Fibroblast of lung (primary cell): ENCODE measurements around the gene PBX4. TPM values are rescaled to one million over a fixed set of nuclear protein-coding genes. Genes with fewer than 3 reads are reported as not detected.

Experiments used
- DNase-seq, 2 donors: peaks; one replicate each; pipeline versions ENCODE4 v3.0.0 to v3.0.0-alpha.2; 2010; ENCODE audit warnings: low read depth in 2 of 2
- H2AFZ ChIP-seq: 2 replicates; pipeline ENCODE4 v1.5.1; 2012; ENCODE audit warnings: low read length, control low read depth, inconsistent platforms
- H3K27ac ChIP-seq: 2 replicates; pipeline ENCODE4 v1.5.1; 2011; ENCODE audit warnings: low read length, control low read depth; ENCODE audit not compliant: insufficient read depth
- H3K27me3 ChIP-seq: 2 replicates; pipeline ENCODE4 v1.5.1; 2011; ENCODE audit warnings: mild to moderate bottlenecking, low read length; ENCODE audit not compliant: control insufficient read depth, insufficient read depth
- H3K36me3 ChIP-seq: 2 replicates; pipeline ENCODE4 v1.5.1; 2011; ENCODE audit warnings: low read length; ENCODE audit not compliant: control insufficient read depth, insufficient read depth
- H3K4me1 ChIP-seq: 2 replicates; pipeline ENCODE4 v1.5.1; 2011; ENCODE audit warnings: low read length; ENCODE audit not compliant: control insufficient read depth, insufficient read depth; ENCODE audit errors: extremely low read depth
- H3K4me2 ChIP-seq: 2 replicates; pipeline ENCODE4 v1.5.1; 2011; ENCODE audit warnings: low read length, control low read depth; ENCODE audit not compliant: insufficient read depth; ENCODE audit errors: extremely low read depth
- H3K4me3 ChIP-seq, 4 experiments: fragments of 200-600 bp in 1 of 4; sonication (generic) in 1 of 4; replicated peaks in 1 of 4; 2 replicates each; pipeline ENCODE4 v1.5.1; 2011 to 2016; ENCODE audit warnings: low read length in 4 of 4, low read depth in 3 of 4, mild to moderate bottlenecking in 3 of 4, control low read depth in 2 of 4, inconsistent platforms in 1 of 4, mixed read lengths in 1 of 4; ENCODE audit not compliant: insufficient read depth in 1 of 4; ENCODE audit errors: control extremely low read depth in 1 of 4
- H3K79me2 ChIP-seq: 2 replicates; pipeline ENCODE4 v1.5.1; 2012; ENCODE audit warnings: mild to moderate bottlenecking, low read length, inconsistent platforms; ENCODE audit not compliant: control insufficient read depth, insufficient read depth
- H3K9ac ChIP-seq: 2 replicates; pipeline ENCODE4 v1.5.1; 2011; ENCODE audit warnings: mild to moderate bottlenecking, low read length, control low read depth; ENCODE audit not compliant: insufficient read depth
- H3K9me3 ChIP-seq: 2 replicates; pipeline ENCODE4 v1.5.1; 2012; ENCODE audit warnings: low read depth, low read length; ENCODE audit not compliant: control insufficient read depth, insufficient read depth
- H4K20me1 ChIP-seq: 2 replicates; pipeline ENCODE4 v1.5.1; 2011; ENCODE audit warnings: low read length; ENCODE audit not compliant: control insufficient read depth, insufficient read depth; ENCODE audit errors: extremely low read depth
- EZH2 ChIP-seq: IDR thresholded peaks from 2 replicates; pipeline ENCODE4 v1.5.1; 2012; ENCODE audit warnings: low read length, control low read depth, mild to moderate bottlenecking; ENCODE audit errors: missing control alignments
- polyA plus RNA-seq, 2 donors: library from polyadenylated mRNA; depleted of rRNA in 1 of 2; stranded (reverse) in 1 of 2; unstranded in 1 of 2; fragments of >200 nt; gene quantifications; 2 replicates each; pipeline ENCODE4 v1.2.1, GENCODE V29; 2011 to 2012; ENCODE audit warnings: missing spikeins in 1 of 2
- total RNA-seq: library from RNA; depleted of rRNA; stranded (reverse); fragments of >200 nt; gene quantifications from 2 replicates; pipeline ENCODE4 v1.2.1, GENCODE V29; 2014
- TF ChIP-seq, protein P1 (sequence below), 2 donors: IDR thresholded peaks in 1 of 2; conservative IDR thresholded peaks in 1 of 2; 1 replicate in 1 of 2; 2 replicates in 1 of 2; pipeline ENCODE4 v1.5.1; 2011 to 2012; ENCODE audit warnings: low read length in 2 of 2, control low read depth in 1 of 2, inconsistent platforms in 1 of 2, low read depth in 1 of 2, mild to moderate bottlenecking in 1 of 2

Gene PBX4
- total and polyA plus RNA-seq, 2 donors (not counting 1 experiment from before 2014, with no cell fraction given) = 0.39 to 1.7 TPM

DNA sequence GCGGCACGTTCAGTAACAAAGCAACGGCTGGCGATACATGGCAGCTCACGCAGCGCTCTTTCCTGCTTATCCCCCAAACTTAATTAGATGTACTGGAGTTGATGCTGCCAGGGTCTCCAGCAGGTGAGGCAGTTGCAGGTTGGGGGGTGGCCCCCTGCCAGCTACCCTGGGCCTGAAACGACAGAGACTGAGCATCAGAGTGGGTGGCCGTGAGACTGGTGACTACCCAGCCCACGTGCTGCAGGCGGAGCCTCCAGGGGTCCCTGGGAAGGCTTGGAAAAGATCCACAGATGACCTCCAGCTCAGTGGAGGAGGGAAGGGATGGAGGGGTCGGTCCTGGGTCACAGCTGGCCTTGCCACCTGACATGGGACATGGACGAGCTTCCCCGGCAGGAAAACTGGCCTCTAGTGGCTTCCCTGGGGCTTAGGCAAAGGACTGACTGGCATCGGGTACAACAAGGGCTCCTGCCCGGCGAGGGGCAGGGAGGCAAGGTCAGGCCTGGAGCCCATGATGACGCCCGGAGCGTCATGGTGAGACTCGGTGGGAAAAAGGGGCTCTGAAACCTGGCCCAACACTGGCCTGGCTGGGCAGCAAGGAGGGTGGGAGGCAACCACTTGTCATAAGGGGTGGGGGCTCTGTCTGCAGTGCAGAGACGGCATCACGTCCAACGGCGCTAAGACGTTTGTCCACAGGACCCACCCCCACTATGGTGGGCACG, 56.4 kb downstream of the PBX4 start:
- Histone ChIP-seq H3K9me3 (no peaks in the 10 kb centered on the region), H3K27me3 (no peaks in the 10 kb centered on the region), H3K4me1 (no peaks in the 10 kb centered on the region), H3K4me3 (no peak overlapping the region), H3K27ac (no peak overlapping the region), H3K79me2 (no peaks in the 10 kb centered on the region), H3K9ac (no peak overlapping the region), H4K20me1 (no peaks in the 10 kb centered on the region), H3K4me2 (no peak overlapping the region), H2AFZ (no peak overlapping the region), H3K36me3 (no peaks in the 10 kb centered on the region)
- TF ChIP-seq, protein P1, sequence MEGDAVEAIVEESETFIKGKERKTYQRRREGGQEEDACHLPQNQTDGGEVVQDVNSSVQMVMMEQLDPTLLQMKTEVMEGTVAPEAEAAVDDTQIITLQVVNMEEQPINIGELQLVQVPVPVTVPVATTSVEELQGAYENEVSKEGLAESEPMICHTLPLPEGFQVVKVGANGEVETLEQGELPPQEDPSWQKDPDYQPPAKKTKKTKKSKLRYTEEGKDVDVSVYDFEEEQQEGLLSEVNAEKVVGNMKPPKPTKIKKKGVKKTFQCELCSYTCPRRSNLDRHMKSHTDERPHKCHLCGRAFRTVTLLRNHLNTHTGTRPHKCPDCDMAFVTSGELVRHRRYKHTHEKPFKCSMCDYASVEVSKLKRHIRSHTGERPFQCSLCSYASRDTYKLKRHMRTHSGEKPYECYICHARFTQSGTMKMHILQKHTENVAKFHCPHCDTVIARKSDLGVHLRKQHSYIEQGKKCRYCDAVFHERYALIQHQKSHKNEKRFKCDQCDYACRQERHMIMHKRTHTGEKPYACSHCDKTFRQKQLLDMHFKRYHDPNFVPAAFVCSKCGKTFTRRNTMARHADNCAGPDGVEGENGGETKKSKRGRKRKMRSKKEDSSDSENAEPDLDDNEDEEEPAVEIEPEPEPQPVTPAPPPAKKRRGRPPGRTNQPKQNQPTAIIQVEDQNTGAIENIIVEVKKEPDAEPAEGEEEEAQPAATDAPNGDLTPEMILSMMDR (conservative IDR thresholded peaks at IDR 0.05 in 1 of 2, IDR thresholded peaks at IDR 0.05 in 1 of 2; ENCODE audit: low read depth in 1 of 2, low read length in 2 of 2) = no peak
- no peak for TF ChIP-seq EZH2
- DNase-seq = no peak

DNA sequence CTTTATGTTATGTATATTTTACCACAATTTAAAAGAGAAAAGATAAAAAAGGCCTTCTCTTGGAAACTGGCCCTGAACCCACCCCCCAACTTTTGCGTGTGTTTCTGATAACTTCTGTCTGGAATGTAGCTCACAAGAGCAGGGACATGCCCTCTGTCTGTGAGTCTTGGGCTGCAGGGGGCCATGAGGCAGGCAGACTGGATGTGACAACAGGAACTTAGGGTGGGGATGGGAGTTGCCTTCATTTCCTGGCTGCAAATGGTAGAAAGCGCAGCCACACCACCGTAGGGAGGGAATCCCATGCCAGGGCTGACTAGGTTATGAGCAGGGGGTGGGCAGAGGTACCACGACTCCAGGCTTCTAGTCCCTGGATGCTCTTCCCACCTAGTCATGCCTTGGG, 58.6 kb downstream of the PBX4 start:
- Histone ChIP-seq H3K9me3 (no peaks in the 10 kb centered on the region), H3K36me3 (no peaks in the 10 kb centered on the region), H4K20me1 (no peaks in the 10 kb centered on the region), H3K79me2 (no peaks in the 10 kb centered on the region), H3K4me1 (no peaks in the 10 kb centered on the region), H3K4me2 (no peak overlapping the region), H2AFZ (no peak overlapping the region), H3K4me3 (no peak overlapping the region), H3K27ac (no peak overlapping the region), H3K27me3 (no peaks in the 10 kb centered on the region), H3K9ac (no peak overlapping the region)
- no peak for DNase-seq
- TF ChIP-seq, protein P1 (conservative IDR thresholded peaks at IDR 0.05 in 1 of 2, IDR thresholded peaks at IDR 0.05 in 1 of 2; ENCODE audit: low read depth in 1 of 2, low read length in 2 of 2) = no peak
- TF ChIP-seq EZH2 = no peak

DNA sequence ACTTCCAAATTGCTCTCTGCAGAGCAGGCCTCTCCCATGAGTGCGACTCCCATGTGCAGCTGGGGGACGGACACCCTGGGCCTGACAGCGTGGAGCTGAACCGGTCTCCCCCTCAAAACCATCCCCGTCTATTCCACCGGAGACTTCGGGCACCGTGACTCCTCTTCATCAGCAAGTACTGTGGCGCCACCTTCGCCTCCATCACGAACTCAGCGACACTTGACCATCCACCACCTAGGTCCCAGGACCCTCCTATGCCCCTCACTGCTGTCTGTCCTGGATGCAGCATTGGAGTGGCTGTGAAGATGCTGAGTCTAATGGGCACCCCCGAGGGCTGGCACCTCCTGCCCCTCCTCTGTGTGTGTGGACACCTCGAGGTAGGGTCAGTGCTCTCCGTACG, 59.9 kb downstream of the PBX4 start:
- TF ChIP-seq, protein P1 (conservative IDR thresholded peaks at IDR 0.05 in 1 of 2, IDR thresholded peaks at IDR 0.05 in 1 of 2; ENCODE audit: low read depth in 1 of 2, low read length in 2 of 2) = no peak
- TF ChIP-seq EZH2 = no peak
- Histone ChIP-seq H3K27me3 (no peaks in the 10 kb centered on the region), H3K9me3 (no peaks in the 10 kb centered on the region), H4K20me1 (no peaks in the 10 kb centered on the region), H3K4me1 (no peaks in the 10 kb centered on the region), H3K4me2 (no peak overlapping the region), H2AFZ (no peak overlapping the region), H3K36me3 (no peaks in the 10 kb centered on the region), H3K27ac (no peak overlapping the region), H3K9ac (no peak overlapping the region), H3K4me3 (no peak overlapping the region), H3K79me2 (no peaks in the 10 kb centered on the region)
- DNase-seq = no peak
